ENCODE measurements around the gene MBL2. TPM values are rescaled to one million over a fixed set of nuclear protein-coding genes. Genes with fewer than 3 reads are reported as not detected.

The MBL2 gene
- total and polyA plus RNA-seq, 2 of the 8 experiments (the other 6 are each of a cell fraction or from before 2014, with no cell fraction given): not detected

DNA sequence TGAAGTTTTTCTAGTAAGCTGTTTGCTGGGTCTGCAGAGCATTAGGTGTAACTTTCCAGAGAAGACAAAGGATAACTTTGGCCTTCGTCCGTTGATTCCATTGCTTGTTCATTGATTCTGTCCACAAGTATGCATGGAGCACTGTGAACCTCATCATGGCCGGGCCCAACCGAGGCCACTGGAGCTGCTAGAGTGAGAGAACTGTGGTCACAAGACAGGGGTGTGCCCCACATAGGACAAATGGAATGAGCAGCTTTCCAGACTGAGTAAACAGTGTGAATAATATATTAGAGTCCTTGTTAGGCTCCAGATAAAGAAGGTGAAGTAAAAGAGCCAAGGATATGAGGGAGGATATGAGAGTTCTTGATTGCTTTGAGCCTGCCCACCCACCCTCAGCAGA lies 24.9 kb downstream of the MBL2 start:
- Histone ChIP-seq H3K9me3 (ENCODE audit: insufficient read depth in 2 of 2, low read depth in 1 of 2, low read length in 1 of 2) (0 out of 4 replicates have a peak, but pooled peaks cover 0 to 3% of the 10 kb centered on the region in 2 experiments), H4K20me1 (replicated peaks in 1 of 2; ENCODE audit: control insufficient read depth in 1 of 2, insufficient read depth in 2 of 2, low read length in 2 of 2) (no peaks in the 10 kb centered on the region), H3K9ac (replicated peaks in 1 of 4; ENCODE audit: extremely low read depth in 1 of 4, low read depth in 3 of 4, low read length in 3 of 4) (no peak overlapping the region), H2BK5ac (ENCODE audit: low read depth, low read length) (no peak overlapping the region), H3K4ac (replicated peaks; ENCODE audit: insufficient read length, low read depth, low read length) (no peak overlapping the region), H3K56ac (replicated peaks; ENCODE audit: insufficient read length, low read depth, low read length) (no peak overlapping the region), H3K36me3 (ENCODE audit: control insufficient read depth in 2 of 4, insufficient read depth in 4 of 4, low read length in 3 of 4) (no peaks in the 10 kb centered on the region), H4K8ac (ENCODE audit: extremely low read depth, insufficient read depth, low read length) (no peak overlapping the region), H4K5ac (ENCODE audit: insufficient read length, low read depth, low read length) (no peak overlapping the region), H3K18ac (ENCODE audit: extremely low read depth, low read length) (no peak overlapping the region), H3K27ac (ENCODE audit: low read depth, low read length) (no peak overlapping the region), H3K27me3 (replicated peaks in 1 of 4; ENCODE audit: control insufficient read depth in 3 of 4, extremely low read depth in 1 of 4, insufficient read depth in 3 of 4, low read length in 3 of 4) (no peaks in the 10 kb centered on the region), H3K79me2 (ENCODE audit: control insufficient read depth in 1 of 2, insufficient read depth in 2 of 2, low read length in 2 of 2) (no peaks in the 10 kb centered on the region), H3K4me3 (ENCODE audit: extremely low read depth in 1 of 4, insufficient read depth in 2 of 4, low read depth in 3 of 4, low read length in 4 of 4) (no peak overlapping the region), H2AK5ac (ENCODE audit: low read depth, low read length) (no peak overlapping the region), H3K4me2 (ENCODE audit: insufficient read depth in 1 of 2, low read depth in 2 of 2, low read length in 2 of 2) (no peak overlapping the region), H3K23ac (ENCODE audit: insufficient read length) (no peak overlapping the region), H3K4me1 (replicated peaks in 1 of 4; ENCODE audit: control insufficient read depth in 3 of 4, insufficient read depth in 4 of 4, low read length in 3 of 4) (no peaks in the 10 kb centered on the region), H2BK20ac (ENCODE audit: low read length) (no peak overlapping the region), H2BK12ac (ENCODE audit: low read depth, low read length) (no peak overlapping the region), H3K14ac (ENCODE audit: insufficient read length) (no peak overlapping the region), H2BK15ac (ENCODE audit: low read length) (no peak overlapping the region), H2BK120ac (replicated peaks; ENCODE audit: low read depth, low read length) (no peak overlapping the region), H2AFZ (ENCODE audit: low read length) (no peak overlapping the region), H3K23me2 (ENCODE audit: low read depth, low read length) (no peaks in the 10 kb centered on the region), H3K79me1 (ENCODE audit: low read depth, low read length) (no peaks in the 10 kb centered on the region), H4K91ac (replicated peaks; ENCODE audit: insufficient read length, low read length) (no peak overlapping the region)
- POLR2A ChIA-PET (ENCODE audit: partially characterized antibody): interaction anchor here (1.3 kb wide), 1 partner anchor 14 kb away, joined by 3 read pairs; no protein-coding TSS in a partner anchor
- FAIRE-seq: no peak
- TF ChIP-seq CHD2 (IDR thresholded peaks at IDR 0.05; ENCODE audit: low read length): no peak
- no peak for TF ChIP-seq POLR2AphosphoS5 (IDR thresholded peaks at IDR 0.05; ENCODE audit: low read depth, low read length)
- no peak for TF ChIP-seq SIRT6 (IDR thresholded peaks at IDR 0.05; ENCODE audit: low read length)
- TF ChIP-seq EZH2 (IDR thresholded peaks at IDR 0.05; ENCODE audit: low read depth, low read length, severe bottlenecking): no peak
- CTCF ChIA-PET (ENCODE audit: partially characterized antibody): interaction anchor here (1.0 to 7.5 kb wide), 5 partner anchors 23 to 441 kb away, joined by 3 to 70 read pairs (median 3); partner anchors contain the start of gene MBL2
- no peak for DNase-seq (ENCODE audit: low read depth in 1 of 2, low spot score in 2 of 2)
- WGBS, 2 experiments (ENCODE audit: extremely low coverage in 1 of 2, insufficient coverage in 1 of 2, insufficient read length in 1 of 2, insufficient replicate concordance in 2 of 2, low coverage in 1 of 2, low lambda C conversion rate in 2 of 2, missing lambda C conversion rate in 1 of 2): 90% methylated on average over 4 of the region's 4 CpGs; no CpG with 5 or more reads in 1 of the 2 experiments
